Naive thymus-derived CD4-positive, alpha-beta T cell (primary cell): ENCODE results near the gene PRSS56. TPM values are rescaled to one million over a fixed set of nuclear protein-coding genes. Genes with fewer than 3 reads are reported as not detected.

Source experiments
- ATAC-seq: fragments of 150-1000 bp; cut with Tn5 transposase; 2 replicates; pipeline ENCODE4 v1.10.0; 2021; ENCODE audit warnings: mild to moderate bottlenecking, moderate library complexity
- CTCF ChIA-PET: fragments of 350-600 bp; sonication (Branson Sonifier 250); formaldehyde crosslinking; loops from one replicate; lab custom pipeline; 2021; ENCODE audit warnings: antibody characterized with exemption; lab: Charles Lee
- POLR2A ChIA-PET: fragments of 350-600 bp; sonication (Branson Sonifier 250); formaldehyde crosslinking; loops from one replicate; lab custom pipeline; 2021; ENCODE audit warnings: antibody characterized with exemption, inconsistent platforms; lab: Charles Lee
- DNase-seq, 9 donors: peaks; one replicate each; pipeline versions ENCODE4 v3.0.0 to v3.0.0-alpha.2; 2020 to 2022; ENCODE audit warnings: mixed read lengths in 1 of 9
- H3K27ac ChIP-seq: one replicate; pipeline ENCODE4 v1.7.0; 2013; ENCODE audit warnings: mild to moderate bottlenecking, low read depth, low read length, moderate library complexity
- H3K27me3 ChIP-seq, 2 donors: one replicate each; pipeline ENCODE4 v1.7.0; 2013; ENCODE audit warnings: low read length in 2 of 2, mild to moderate bottlenecking in 2 of 2, moderate library complexity in 2 of 2; ENCODE audit not compliant: control insufficient read depth in 2 of 2, insufficient read depth in 2 of 2
- H3K36me3 ChIP-seq, 3 experiments: 1 replicate in 2 of 3; 2 replicates in 1 of 3; pipeline ENCODE4 v1.7.0; 2013; ENCODE audit warnings: low read length in 3 of 3, mild to moderate bottlenecking in 3 of 3, moderate library complexity in 1 of 3; ENCODE audit not compliant: insufficient read depth in 3 of 3, control insufficient read depth in 2 of 3
- H3K4me1 ChIP-seq, 2 donors: one replicate each; pipeline ENCODE4 v1.7.0; 2013; ENCODE audit warnings: low read length in 2 of 2, mild to moderate bottlenecking in 2 of 2, moderate library complexity in 1 of 2; ENCODE audit not compliant: control insufficient read depth in 2 of 2, insufficient read depth in 2 of 2
- H3K4me3 ChIP-seq: 2 replicates; pipeline ENCODE4 v1.7.0; 2013; ENCODE audit warnings: mild to moderate bottlenecking, low read length
- H3K9me3 ChIP-seq, 3 experiments: 1 replicate in 2 of 3; 2 replicates in 1 of 3; pipeline ENCODE4 v1.7.0; 2013; ENCODE audit warnings: low read length in 3 of 3; ENCODE audit not compliant: control insufficient read depth in 2 of 3
- H3K27ac Mint-ChIP-seq, 9 donors: one replicate each; pipeline ENCODE4 v1.8.0; 2020 to 2022; ENCODE audit warnings: mixed read lengths in 9 of 9, mild to moderate bottlenecking in 8 of 9, moderate library complexity in 5 of 9, inconsistent platforms in 2 of 9
- H3K27me3 Mint-ChIP-seq, 5 donors: one replicate each; pipeline ENCODE4 v1.8.0; 2021 to 2022; ENCODE audit warnings: mixed read lengths in 5 of 5, mild to moderate bottlenecking in 1 of 5
- H3K36me3 Mint-ChIP-seq, 5 donors: one replicate each; pipeline ENCODE4 v1.8.0; 2020 to 2022; ENCODE audit warnings: mixed read lengths in 5 of 5, mild to moderate bottlenecking in 3 of 5, inconsistent platforms in 1 of 5
- H3K4me1 Mint-ChIP-seq, 7 donors: one replicate each; pipeline ENCODE4 v1.8.0; 2020 to 2022; ENCODE audit warnings: mixed read lengths in 7 of 7, mild to moderate bottlenecking in 3 of 7, inconsistent platforms in 1 of 7
- H3K4me3 Mint-ChIP-seq, 10 donors: one replicate each; pipeline ENCODE4 v1.8.0; 2020 to 2022; ENCODE audit warnings: mild to moderate bottlenecking in 10 of 10, mixed read lengths in 10 of 10, moderate library complexity in 6 of 10, inconsistent platforms in 2 of 10
- H3K9me3 Mint-ChIP-seq, 11 donors: one replicate each; pipeline ENCODE4 v1.8.0; 2020 to 2022; ENCODE audit warnings: mixed read lengths in 11 of 11, mild to moderate bottlenecking in 4 of 11, inconsistent platforms in 1 of 11, moderate library complexity in 1 of 11
- intact Hi-C, 2 donors: fragments of 100-400 bp; cut with micrococcal nuclease; formaldehyde crosslinking; loops; one replicate each; pipeline ENCODE4 v1.15.1; 2023
- polyA plus RNA-seq, 2 donors: library from polyadenylated mRNA; unstranded; fragments of 300-500 nt; fragmentation: Illumina TruSeq; gene quantifications; one replicate each; pipeline ENCODE4 v1.2.3, GENCODE V29; 2021
- total RNA-seq, 6 experiments: library from RNA in 5 of 6; stranded (reverse) in 5 of 6; gene quantifications; 1 replicate in 5 of 6; 2 replicates in 1 of 6; pipeline ENCODE4 v1.2.3 and lab custom pipeline; 2021 to 2026

PRSS56 gene
- total and polyA plus RNA-seq, 7 experiments from 2014 or later = not detected

DNA sequence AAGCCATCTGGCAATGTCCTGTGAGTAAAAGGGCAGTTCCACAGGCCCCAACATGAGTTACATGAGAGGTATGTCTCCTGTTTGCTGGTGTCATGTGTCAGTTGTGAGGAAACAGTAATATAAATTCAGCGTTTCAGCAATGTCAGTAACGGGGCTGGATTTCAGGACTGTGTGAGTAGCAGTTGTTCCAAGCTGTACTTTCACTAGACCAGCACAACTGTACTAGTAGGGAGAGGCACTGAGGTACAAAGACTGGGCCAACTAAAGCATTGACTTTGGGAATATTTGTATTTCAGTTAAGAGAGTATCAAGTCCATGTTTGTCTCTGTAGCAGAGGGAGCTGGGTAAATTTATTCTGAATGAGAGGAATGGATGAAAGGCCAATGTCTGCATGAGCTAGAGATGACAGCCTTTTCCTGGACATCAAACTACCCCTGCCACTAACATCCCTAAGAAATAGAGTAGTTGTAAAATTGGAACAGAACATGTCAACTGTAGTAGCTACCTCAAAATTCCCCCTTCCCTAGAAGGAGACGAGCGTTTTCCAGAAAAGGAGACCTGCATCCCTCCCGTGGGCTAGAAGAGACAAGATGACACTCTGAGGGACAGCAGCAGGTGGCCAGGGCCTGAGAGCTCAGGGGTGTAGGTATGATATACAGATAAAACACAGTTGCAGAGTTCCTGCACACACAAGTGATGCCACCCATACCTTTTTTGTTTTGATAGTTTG, 54.7 kb downstream of the PRSS56 start:
- peaks cover 4 to 65% (median 9%) of the 10 kb centered on the region in 3 experiments for H3K36me3 ChIP-seq
- ChIA-PET POLR2A (no interaction called here), CTCF (interaction anchor here (0.6 kb wide), 1 partner anchor 32 kb away, joined by 5 read pairs; no protein-coding TSS in a partner anchor)
- no peaks in the 10 kb centered on the region for H3K4me1 ChIP-seq
- H3K4me1 Mint-ChIP-seq = peaks cover 0 to under 1% (median 0%) of the 10 kb centered on the region in 7 donors
- no peak overlapping the region for H3K27ac ChIP-seq
- H3K36me3 Mint-ChIP-seq = peaks cover 7 to 65% (median 28%) of the 10 kb centered on the region in 5 donors
- intact Hi-C loops = no loop called here
- H3K27ac Mint-ChIP-seq = no peak overlapping the region
- H3K27me3 Mint-ChIP-seq = no peaks in the 10 kb centered on the region
- no peaks in the 10 kb centered on the region for H3K9me3 ChIP-seq
- H3K4me3 ChIP-seq = no peak overlapping the region
- no peaks in the 10 kb centered on the region for H3K9me3 Mint-ChIP-seq
- DNase-seq = no peak
- no peak for ATAC-seq
- no peaks in the 10 kb centered on the region for H3K27me3 ChIP-seq
- no peak overlapping the region for H3K4me3 Mint-ChIP-seq

Other genes with a start within 250 kb of the PRSS56 start
- under 1 TPM in 2 of 5 experiments, not detected in 3; 0.24 TPM for gene ALPP, start 141.6 kb upstream of the PRSS56 start, total RNA-seq
- gene ALPP, start 141.6 kb upstream of the PRSS56 start, polyA plus RNA-seq = not detected
- gene ALPG, start 113.5 kb upstream of the PRSS56 start, total RNA-seq = not detected
- not detected for gene ALPG, start 113.5 kb upstream of the PRSS56 start, polyA plus RNA-seq
- gene ALPI, start 64.2 kb upstream of the PRSS56 start, total RNA-seq = not detected
- not detected for gene ALPI, start 64.2 kb upstream of the PRSS56 start, polyA plus RNA-seq
- not detected for gene ECEL1, start 32.6 kb upstream of the PRSS56 start, total RNA-seq
- gene ECEL1, start 32.6 kb upstream of the PRSS56 start, polyA plus RNA-seq = not detected
- not detected for gene CHRND, start 5.8 kb downstream of the PRSS56 start, total RNA-seq
- under 1 TPM in 1 of 2 donors, not detected in 1; 0.13 TPM for gene CHRND, start 5.8 kb downstream of the PRSS56 start, polyA plus RNA-seq
- gene CHRNG, start 19.3 kb downstream of the PRSS56 start, total RNA-seq = not detected
- gene CHRNG, start 19.3 kb downstream of the PRSS56 start, polyA plus RNA-seq = under 1 TPM; 0.10 to 0.26 TPM
- 10 to 100 TPM in 4 of 5 experiments, 1 to 10 TPM in 1; 9.7 to 23.4 (median 19.3) TPM for gene TIGD1, start 30.2 kb downstream of the PRSS56 start, total RNA-seq
- 10 to 100 TPM; 17.1 to 23.8 TPM for gene TIGD1, start 30.2 kb downstream of the PRSS56 start, polyA plus RNA-seq
- 10 to 100 TPM; 51.9 to 77.6 (median 61.6) TPM for gene EIF4E2, start 30.3 kb downstream of the PRSS56 start, total RNA-seq
- 10 to 100 TPM; 59.8 to 63.4 TPM for gene EIF4E2, start 30.3 kb downstream of the PRSS56 start, polyA plus RNA-seq
- gene EFHD1, start 113.2 kb downstream of the PRSS56 start, total RNA-seq = 1 to 10 TPM in 4 of 5 experiments, under 1 TPM in 1; 0.70 to 2.9 (median 2.1) TPM
- 1 to 10 TPM; 3.1 to 4.4 TPM for gene EFHD1, start 113.2 kb downstream of the PRSS56 start, polyA plus RNA-seq
- 10 to 100 TPM; 70.7 to 82.8 (median 79.8) TPM for gene GIGYF2, start 176.9 kb downstream of the PRSS56 start, total RNA-seq
- 10 to 100 TPM; 25.3 to 29.9 TPM for gene GIGYF2, start 176.9 kb downstream of the PRSS56 start, polyA plus RNA-seq